Measurements from ENCODE around the gene MCM3AP. TPM values are rescaled to one million over a fixed set of nuclear protein-coding genes. Genes with fewer than 3 reads are reported as not detected.
A peak's percentile ranks its signal among the peaks of the same experiment; 100 is the strongest.

The MCM3AP gene
- polyA plus RNA-seq, 6 donors from 2014 or later, result 16.3 to 57.9 (median 38.9) TPM

DNA sequence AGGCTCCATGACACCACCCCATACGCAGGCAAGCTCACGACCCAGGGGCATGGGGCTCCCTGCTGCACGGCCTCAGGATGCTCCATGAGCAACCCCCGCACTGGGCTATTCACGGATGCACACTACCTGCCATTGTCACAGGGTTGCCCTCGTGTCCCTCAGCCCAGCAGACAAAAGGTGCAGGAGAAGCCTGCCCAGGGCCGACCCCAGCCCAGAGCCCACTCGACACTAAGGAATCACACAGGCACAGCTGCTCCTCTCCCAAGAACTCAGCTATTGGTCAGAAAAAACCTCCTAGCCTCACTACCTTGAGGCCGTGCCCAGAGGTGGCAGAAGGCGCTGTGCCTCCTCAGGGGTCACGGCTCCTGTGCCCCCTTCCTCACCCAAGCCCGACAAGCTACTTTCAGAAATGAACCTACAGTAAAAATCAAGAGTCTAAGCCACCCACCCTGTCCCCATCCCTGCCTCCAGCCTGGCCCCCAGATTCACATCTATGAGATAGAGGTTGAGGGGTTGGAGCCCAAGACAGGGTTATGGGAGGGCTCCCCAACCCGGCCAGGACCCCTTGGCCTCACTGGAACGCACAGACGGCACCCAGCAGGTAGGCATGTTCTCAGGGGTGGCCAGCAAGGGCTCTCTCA, 94.8 kb downstream of the MCM3AP start:
- Mint-ChIP-seq H3K4me3 (peak overlapping the region in 2 of 8 donors; percentile 22 to 29), H3K36me3 (no peaks in the 10 kb centered on the region), H3K9me3 (no peaks in the 10 kb centered on the region), H3K27me3 (no peaks in the 10 kb centered on the region), H3K27ac (peak overlapping the region in 1 of 6 donors; percentile 33), H3K4me1 (no peaks in the 10 kb centered on the region)
- DNase-seq, result no peak
- ATAC-seq (ENCODE audit: low read depth in 2 of 2), result no peak

DNA sequence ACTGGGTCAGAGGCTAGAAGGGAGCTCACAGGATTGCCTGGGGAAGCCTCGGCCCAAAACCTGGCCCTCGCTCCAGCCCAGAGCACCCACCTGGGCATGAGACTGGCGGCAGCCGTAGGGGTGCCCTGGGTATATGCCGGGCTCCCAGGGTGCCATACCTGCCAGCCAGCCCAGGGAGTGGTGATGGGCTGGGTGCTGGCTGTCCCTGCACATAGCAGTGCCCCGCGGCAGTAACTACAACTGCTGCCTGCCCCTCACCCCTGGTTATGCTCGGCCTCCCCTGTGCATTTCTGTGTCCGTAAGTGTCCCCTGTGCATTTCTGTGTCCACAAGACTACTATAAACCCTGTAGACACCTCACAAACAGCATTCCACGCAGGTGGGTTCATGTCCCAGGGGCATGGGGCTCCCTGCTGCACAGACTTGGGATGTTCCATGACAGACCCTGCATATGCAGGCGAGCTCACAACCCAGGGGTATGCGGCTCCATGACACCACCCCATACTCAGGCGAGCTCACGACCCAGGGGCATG, 95.4 kb downstream of the MCM3AP start:
- DNase-seq (no peak), ATAC-seq (ENCODE audit: low read depth in 2 of 2) (no peak)
- H3K4me1 Mint-ChIP-seq, result peaks cover 0 to 2% (median 0%) of the 10 kb centered on the region in 3 donors
- no peaks in the 10 kb centered on the region for H3K27me3 Mint-ChIP-seq
- H3K27ac Mint-ChIP-seq, result no peak overlapping the region
- H3K36me3 Mint-ChIP-seq, result no peaks in the 10 kb centered on the region
- no peak overlapping the region for H3K4me3 Mint-ChIP-seq
- no peaks in the 10 kb centered on the region for H3K9me3 Mint-ChIP-seq

DNA sequence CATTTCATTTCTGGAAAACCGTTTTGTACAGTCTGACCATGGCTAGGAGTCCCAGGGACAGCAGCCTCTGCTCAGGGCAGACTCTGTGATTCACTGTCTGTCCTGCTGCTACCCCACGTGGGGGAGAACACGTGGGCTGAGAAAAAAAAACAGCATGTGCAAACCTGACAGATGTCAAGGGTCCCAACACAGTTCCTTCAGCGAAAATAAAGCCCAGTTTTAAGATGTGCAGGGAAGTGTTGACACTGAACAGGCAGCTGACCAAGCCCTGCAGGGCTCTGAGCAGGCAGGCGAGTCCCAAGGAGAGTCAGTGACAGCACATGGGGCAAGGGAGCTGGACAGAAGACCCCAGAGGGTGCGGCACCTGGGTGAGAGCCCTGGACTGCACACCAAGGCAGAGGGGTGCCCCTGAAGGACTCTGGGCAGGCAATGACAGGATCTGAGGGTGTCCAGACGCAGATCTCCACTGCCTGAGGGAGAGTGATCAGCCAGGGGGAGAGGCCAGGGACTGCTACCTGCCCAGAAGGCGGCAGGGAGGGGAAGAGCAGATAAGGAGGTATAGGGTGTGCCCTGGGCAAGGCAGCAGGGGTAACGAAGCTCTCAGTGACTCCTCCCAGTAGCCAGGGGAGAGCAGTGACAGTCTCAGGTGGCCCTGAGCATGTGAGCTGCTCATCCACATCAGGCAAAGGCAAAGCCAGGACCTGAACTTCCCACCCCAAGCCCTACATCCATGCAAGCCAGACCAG, 96.0 kb downstream of the MCM3AP start:
- Mint-ChIP-seq H3K4me3 (peak overlapping the region in 1 of 8 donors; percentile 9), H3K27ac (peak overlapping the region in 1 of 6 donors; percentile 65)
- DNase-seq, result no peak

DNA sequence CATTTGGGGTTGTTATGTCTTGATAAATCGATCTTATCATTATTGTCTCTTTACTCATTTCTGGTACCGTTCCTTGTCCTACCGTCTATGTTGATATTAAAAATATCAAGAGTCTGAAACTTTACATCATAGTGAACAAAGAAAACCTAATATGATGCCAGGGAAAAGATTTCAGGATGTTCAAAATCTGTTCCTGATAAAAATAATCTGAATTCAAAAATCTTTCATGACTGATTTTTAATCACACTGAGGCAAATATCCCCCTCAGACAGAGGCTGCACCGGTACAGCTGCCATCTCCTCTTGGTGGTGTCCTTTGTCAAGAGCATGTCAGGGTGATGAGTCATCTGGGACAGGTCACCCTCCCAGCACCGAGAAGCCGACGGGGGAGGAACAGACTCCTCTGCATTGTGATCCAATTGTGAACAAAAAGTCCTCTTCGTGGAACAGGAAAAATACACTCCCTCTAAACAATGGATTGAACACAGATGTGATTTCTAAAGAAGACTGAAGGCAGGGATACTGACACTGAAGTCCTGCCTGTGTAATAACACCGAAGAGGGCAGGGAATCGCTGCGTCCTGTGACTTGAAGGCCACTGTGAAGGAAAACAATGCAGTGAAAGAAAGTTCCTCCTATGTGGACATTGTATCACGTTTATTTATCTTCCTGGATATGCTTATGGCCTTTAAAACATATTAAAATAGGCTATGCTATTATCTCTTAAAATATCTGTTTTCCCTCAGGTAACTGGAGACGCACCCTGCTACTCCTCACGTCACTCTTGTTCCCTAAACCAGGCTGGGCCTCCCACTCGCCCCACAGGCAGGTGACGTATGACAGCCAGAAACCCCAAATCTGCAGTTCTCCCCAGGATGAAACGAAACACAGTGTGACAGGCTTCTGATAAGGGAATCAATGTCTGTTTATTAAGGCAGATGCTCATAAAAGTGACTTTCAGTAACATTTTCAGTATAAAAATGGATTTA, 96.9 kb downstream of the MCM3AP start:
- H3K9me3 Mint-ChIP-seq, result no peaks in the 10 kb centered on the region
- no peaks in the 10 kb centered on the region for H3K36me3 Mint-ChIP-seq
- ATAC-seq (ENCODE audit: low read depth in 2 of 2) (no peak), DNase-seq (no peak)
- peaks cover 0 to 5% (median 0%) of the 10 kb centered on the region in 3 donors for H3K4me1 Mint-ChIP-seq
- H3K4me3 Mint-ChIP-seq, result peak overlapping the region in 2 of 8 donors; percentile 44 to 77
- no peaks in the 10 kb centered on the region for H3K27me3 Mint-ChIP-seq
- no peak overlapping the region for H3K27ac Mint-ChIP-seq

More for the DNA sequence above, 96.0 kb downstream of the MCM3AP start:
- Mint-ChIP-seq H3K27me3 (no peaks in the 10 kb centered on the region), H3K9me3 (no peaks in the 10 kb centered on the region), H3K4me1 (peaks cover 0 to 5% (median 0%) of the 10 kb centered on the region in 3 donors), H3K36me3 (no peaks in the 10 kb centered on the region)
- no peak for ATAC-seq (ENCODE audit: low read depth in 2 of 2)

DNA sequence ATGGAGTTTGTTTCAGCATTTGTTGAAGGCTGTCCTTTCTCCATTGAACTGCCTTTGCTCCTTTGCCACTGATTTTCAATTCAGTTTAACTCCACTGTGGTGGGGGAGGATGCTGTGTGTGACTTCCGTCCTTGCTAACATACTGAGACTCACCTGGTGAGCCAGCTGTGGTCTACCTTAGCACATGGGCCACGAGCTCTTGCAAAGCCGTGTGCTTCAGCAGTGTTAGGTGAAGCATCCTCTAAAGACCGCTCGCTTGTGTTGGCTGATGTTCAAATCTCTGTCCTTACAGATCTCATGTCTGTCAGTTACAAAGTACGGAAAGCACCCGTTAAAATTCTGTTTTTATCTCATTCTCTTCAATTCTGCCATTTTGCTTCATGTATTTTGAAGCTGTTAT, 97.6 kb downstream of the MCM3AP start:
- Mint-ChIP-seq H3K27ac (no peak overlapping the region), H3K27me3 (no peaks in the 10 kb centered on the region), H3K9me3 (no peaks in the 10 kb centered on the region), H3K4me3 (peak overlapping the region in 3 of 8 donors; percentile 16 to 77 (median 44)), H3K36me3 (no peaks in the 10 kb centered on the region), H3K4me1 (peaks cover 0 to 7% (median 0%) of the 10 kb centered on the region in 3 donors)
- ATAC-seq (ENCODE audit: low read depth in 2 of 2), result no peak
- DNase-seq, result no peak

DNA sequence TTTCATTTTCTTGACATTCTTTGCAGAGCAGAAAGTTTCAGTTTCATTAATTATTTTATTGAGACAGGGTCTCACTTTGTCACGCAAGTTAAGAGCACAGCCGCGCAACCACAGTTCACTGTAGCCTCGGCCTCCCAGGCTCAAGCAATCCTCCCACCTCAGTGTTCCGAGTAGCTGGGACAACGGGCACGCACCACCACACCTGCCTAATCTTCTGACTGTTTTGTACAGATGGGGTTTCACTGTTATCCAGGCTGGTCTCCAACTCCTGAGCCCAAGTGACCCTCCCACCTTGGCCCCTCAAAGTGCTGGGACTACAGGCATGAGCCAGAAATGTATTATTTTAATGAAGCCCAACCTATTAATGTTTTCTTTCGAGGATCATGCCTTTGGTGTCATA, 98.2 kb downstream of the MCM3AP start:
- ATAC-seq (ENCODE audit: low read depth in 2 of 2) (no peak), DNase-seq (no peak)
- H3K4me1 Mint-ChIP-seq, result peaks cover 0 to 7% (median 0%) of the 10 kb centered on the region in 3 donors
- H3K36me3 Mint-ChIP-seq, result no peaks in the 10 kb centered on the region
- H3K9me3 Mint-ChIP-seq, result no peaks in the 10 kb centered on the region
- H3K27ac Mint-ChIP-seq, result peak overlapping the region in 1 of 6 donors; percentile 64
- H3K4me3 Mint-ChIP-seq, result peak overlapping the region in 3 of 8 donors; percentile 59 to 77 (median 60)
- no peaks in the 10 kb centered on the region for H3K27me3 Mint-ChIP-seq

DNA sequence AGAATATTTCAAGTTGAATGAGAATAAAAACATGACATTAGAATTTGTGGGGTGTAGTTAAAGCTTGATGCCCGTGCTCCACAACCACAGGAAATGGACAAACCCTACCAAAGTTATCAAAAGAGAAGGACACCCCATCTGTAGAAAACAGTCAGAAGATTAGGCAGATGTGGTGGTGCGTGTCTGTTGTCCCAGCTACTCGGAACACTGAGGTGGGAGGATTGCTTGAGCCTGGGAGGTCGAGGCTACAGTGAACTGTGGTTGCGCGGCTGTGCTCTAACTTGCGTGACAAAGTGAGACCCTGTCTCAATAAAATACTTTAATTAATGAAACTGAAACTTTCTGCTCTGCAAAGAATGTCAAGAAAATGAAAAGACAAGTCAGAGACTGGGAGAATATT, 99.7 kb downstream of the MCM3AP start:
- Mint-ChIP-seq H3K27ac (peak overlapping the region in 1 of 6 donors; percentile 96), H3K36me3 (no peaks in the 10 kb centered on the region), H3K4me1 (peaks cover 0 to 7% (median 0%) of the 10 kb centered on the region in 3 donors), H3K4me3 (peak overlapping the region in 6 of 8 donors; percentile 83 to 94 (median 91)), H3K9me3 (no peaks in the 10 kb centered on the region), H3K27me3 (no peaks in the 10 kb centered on the region)
- ATAC-seq (ENCODE audit: low read depth in 2 of 2) (no peak), DNase-seq (no peak)

Other genes with a start within 250 kb of the MCM3AP start
- gene COL6A2, start 187.5 kb downstream of the MCM3AP start, polyA plus RNA-seq (ENCODE audit: low read depth in 6 of 6), result under 1 TPM in 4 of 6 donors, not detected in 2; 0.16 to 0.56 (median 0.17) TPM
- gene FTCD, start 130.0 kb downstream of the MCM3AP start, polyA plus RNA-seq (ENCODE audit: low read depth in 6 of 6), result not detected
- gene SPATC1L, start 101.2 kb downstream of the MCM3AP start, polyA plus RNA-seq (ENCODE audit: low read depth in 6 of 6), result 10 to 100 TPM in 4 of 6 donors, 1 to 10 TPM in 2; 4.8 to 13.5 (median 10.7) TPM
- 10 to 100 TPM in 2 of 6 donors, 1 to 10 TPM in 4; 6.4 to 10.5 (median 8.9) TPM for gene LSS, start 56.8 kb downstream of the MCM3AP start, polyA plus RNA-seq (ENCODE audit: low read depth in 6 of 6)
- 10 to 100 TPM; 14.1 to 25.5 (median 20.5) TPM for gene YBEY, start 731 bp upstream of the MCM3AP start, polyA plus RNA-seq (ENCODE audit: low read depth in 6 of 6)
- gene C21orf58, start 38.3 kb upstream of the MCM3AP start, polyA plus RNA-seq (ENCODE audit: low read depth in 6 of 6), result 1 to 10 TPM in 1 of 6 donors, under 1 TPM in 5; 0.24 to 1.1 (median 0.62) TPM
- gene PCNT, start 38.5 kb upstream of the MCM3AP start, polyA plus RNA-seq (ENCODE audit: low read depth in 6 of 6), result 10 to 100 TPM in 4 of 6 donors, 1 to 10 TPM in 2; 4.7 to 32.5 (median 10.7) TPM
- gene DIP2A, start 173.3 kb upstream of the MCM3AP start, polyA plus RNA-seq (ENCODE audit: low read depth in 6 of 6), result 10 to 100 TPM in 1 of 6 donors, 1 to 10 TPM in 4, under 1 TPM in 1; 0.34 to 12.4 (median 7.3) TPM